Stomach (tissue), 4 donors: ENCODE measurements around the gene OTOR.

Source experiments
- EP300 ChIP-seq: sonication (generic); formaldehyde crosslinking; IDR thresholded peaks from one replicate; pipeline ENCODE4 v1.6.1; 2017; ENCODE audit warnings: antibody characterized with exemption
- POLR2A ChIP-seq, 4 donors: fragments of 450-650 bp; IDR thresholded peaks; one replicate each; pipeline ENCODE4 v1.6.1; 2016; ENCODE audit warnings: antibody characterized with exemption in 4 of 4, control low read depth in 2 of 4, mild to moderate bottlenecking in 1 of 4, moderate library complexity in 1 of 4
- POLR2AphosphoS5 ChIP-seq, 3 donors: sonication (generic); formaldehyde crosslinking; IDR thresholded peaks; one replicate each; pipeline ENCODE4 v1.6.1; 2016; ENCODE audit warnings: antibody characterized with exemption in 3 of 3
- TF ChIP-seq, protein P1 (sequence below), 7 experiments: fragments of 450-650 bp in 4 of 7; fragments of 200-600 bp in 3 of 7; sonication (generic) in 3 of 7; IDR thresholded peaks; one replicate each; pipeline ENCODE4 v1.5.1; 2016 to 2019; ENCODE audit warnings: antibody characterized with exemption in 7 of 7, control low read depth in 2 of 7, mild to moderate bottlenecking in 1 of 7

DNA sequence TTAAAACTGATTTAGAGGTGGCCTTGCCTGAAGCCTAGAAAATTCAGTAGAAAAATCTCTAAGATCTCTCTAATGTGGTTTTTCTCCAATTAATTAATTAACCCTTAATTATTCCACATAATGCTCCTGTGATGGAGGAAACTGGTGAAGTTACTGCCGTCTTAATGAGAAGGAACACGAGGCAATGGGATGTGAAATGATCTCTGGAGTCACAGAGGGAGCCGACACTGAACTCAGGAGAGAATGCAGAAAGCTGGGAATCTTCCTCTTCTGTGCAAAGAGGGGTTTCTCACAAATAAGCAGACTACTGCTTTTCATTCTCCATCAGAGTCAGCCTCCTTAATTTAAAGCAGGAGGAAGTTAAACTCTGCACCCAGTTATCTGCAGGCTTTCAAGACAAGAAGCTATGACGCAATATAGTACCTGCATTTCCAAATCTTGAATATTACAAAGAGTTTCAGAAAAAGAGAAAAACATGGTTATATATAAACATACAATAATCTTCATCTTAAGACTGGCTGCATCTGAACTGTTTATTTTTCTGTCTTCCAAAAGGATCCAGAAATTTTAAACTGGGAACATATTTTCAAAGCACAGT is 36.4 kb upstream of the OTOR start:
- TF ChIP-seq, protein P1, sequence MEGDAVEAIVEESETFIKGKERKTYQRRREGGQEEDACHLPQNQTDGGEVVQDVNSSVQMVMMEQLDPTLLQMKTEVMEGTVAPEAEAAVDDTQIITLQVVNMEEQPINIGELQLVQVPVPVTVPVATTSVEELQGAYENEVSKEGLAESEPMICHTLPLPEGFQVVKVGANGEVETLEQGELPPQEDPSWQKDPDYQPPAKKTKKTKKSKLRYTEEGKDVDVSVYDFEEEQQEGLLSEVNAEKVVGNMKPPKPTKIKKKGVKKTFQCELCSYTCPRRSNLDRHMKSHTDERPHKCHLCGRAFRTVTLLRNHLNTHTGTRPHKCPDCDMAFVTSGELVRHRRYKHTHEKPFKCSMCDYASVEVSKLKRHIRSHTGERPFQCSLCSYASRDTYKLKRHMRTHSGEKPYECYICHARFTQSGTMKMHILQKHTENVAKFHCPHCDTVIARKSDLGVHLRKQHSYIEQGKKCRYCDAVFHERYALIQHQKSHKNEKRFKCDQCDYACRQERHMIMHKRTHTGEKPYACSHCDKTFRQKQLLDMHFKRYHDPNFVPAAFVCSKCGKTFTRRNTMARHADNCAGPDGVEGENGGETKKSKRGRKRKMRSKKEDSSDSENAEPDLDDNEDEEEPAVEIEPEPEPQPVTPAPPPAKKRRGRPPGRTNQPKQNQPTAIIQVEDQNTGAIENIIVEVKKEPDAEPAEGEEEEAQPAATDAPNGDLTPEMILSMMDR (IDR thresholded peaks at IDR 0.05) = no peak
- TF ChIP-seq POLR2A (IDR thresholded peaks at IDR 0.05) = no peak
- no peak for TF ChIP-seq EP300
- TF ChIP-seq POLR2AphosphoS5 (IDR thresholded peaks at IDR 0.05) = no peak
